Hematopoietic multipotent progenitor cell treated with erythropoietin and hydrocortisone succinate and interleukin-3 and kit ligand, for 15 days (in vitro differentiated cells): ENCODE measurements around the gene NEURL4.
"Not testable (repeated sequence)": the region's sequence is repeated elsewhere in the genome, so short reads cannot be mapped to it uniquely, and the experiment has no call there.

Experiments
- DNase-seq: peaks from one replicate; pipeline ENCODE4 v3.0.0-alpha.2; 2015; ENCODE audit warnings: low spot score

NEURL4 gene

GRCh38 chr17:7347630-7348477, 18.7 kb upstream of the NEURL4 start:
- no peak for DNase-seq

- no peak for DNase-seq
Observed at GRCh38 chr17:7346761-7347614, 17.9 kb upstream of the NEURL4 start.

GRCh38 chr17:7343250-7343649, 14.1 kb upstream of the NEURL4 start:
- DNase-seq: no peak

- DNase-seq: no peak
Observed at GRCh38 chr17:7341842-7342241, 12.7 kb upstream of the NEURL4 start.

GRCh38 chr17:7340179-7340578, 11.0 kb upstream of the NEURL4 start:
- DNase-seq: no peak

GRCh38 chr17:7337600-7337999, 8.5 kb upstream of the NEURL4 start:
- not testable (repeated sequence) for DNase-seq

GRCh38 chr17:7336240-7337175, 7.4 kb upstream of the NEURL4 start, which contains the start of gene ACAP1:
Gene ACAP1 (plus strand): TSS chr17:7336529. CDS start chr17:7336735, 206 bp downstream.
- DNase-seq: peak; percentile 77

- DNase-seq: not testable (repeated sequence)
Observed at GRCh38 chr17:7335765-7336164, 6.6 kb upstream of the NEURL4 start.

GRCh38 chr17:7334938-7335538, 5.9 kb upstream of the NEURL4 start:
- no peak for DNase-seq

GRCh38 chr17:7332600-7333069, 3.5 kb upstream of the NEURL4 start:
- not testable (repeated sequence) for DNase-seq

GRCh38 chr17:7332111-7332510, 3.0 kb upstream of the NEURL4 start:
- no peak for DNase-seq

GRCh38 chr17:7330638-7331015, 1.5 kb upstream of the NEURL4 start:
- DNase-seq: no peak

GRCh38 chr17:7329997-7330637, 982 bp upstream of the NEURL4 start:
- peak; percentile 72 for DNase-seq

- DNase-seq: peak; percentile 96
Observed at GRCh38 chr17:7329374-7329996, 350 bp upstream of the NEURL4 start.

GRCh38 chr17:7328009-7328408, 1.1 kb downstream of the NEURL4 start:
- no peak for DNase-seq

GRCh38 chr17:7327501-7327900, 1.6 kb downstream of the NEURL4 start:
- DNase-seq: no peak

GRCh38 chr17:7327056-7327455, 2.1 kb downstream of the NEURL4 start:
- DNase-seq: no peak

- no peak for DNase-seq
Observed at GRCh38 chr17:7326186-7326585, 2.9 kb downstream of the NEURL4 start.

- DNase-seq: no peak
Observed at GRCh38 chr17:7325031-7325528, 4.1 kb downstream of the NEURL4 start.

- DNase-seq: no peak
Observed at GRCh38 chr17:7324438-7324779, 4.7 kb downstream of the NEURL4 start.
